ENCODE results near the gene PFKL.

Gene PFKL

GRCh38 chr21:44317871-44318270 is 18.0 kb downstream of the PFKL start:
- FAIRE-seq: no peak
- no peak for TF ChIP-seq PAX5 (IDR thresholded peaks at IDR 0.05; ENCODE audit: insufficient read depth, low read length, severe bottlenecking)
- 0 out of 2 replicates have a peak, but pooled peaks have one; percentile 4 for TF ChIP-seq POLR2AphosphoS5 (IDR thresholded peaks at IDR 0.05; ENCODE audit: low read depth, low read length)
- DNase-seq (ENCODE audit: insufficient read length, low spot score): no peak

GRCh38 chr21:44318489-44319285 is 18.8 kb downstream of the PFKL start:
- DNase-seq (ENCODE audit: insufficient read length, low spot score) (no peak), FAIRE-seq (no peak)
- TF ChIP-seq POLR2AphosphoS5 (IDR thresholded peaks at IDR 0.05; ENCODE audit: low read depth, low read length) (no peak), POLR2A (IDR thresholded peaks at IDR 0.05; ENCODE audit: low read depth, low read length) (no peak)

GRCh38 chr21:44319407-44320065 is 19.7 kb downstream of the PFKL start:
- FAIRE-seq (no peak), DNase-seq (ENCODE audit: insufficient read length, low spot score) (no peak)
- TF ChIP-seq PAX5 (IDR thresholded peaks at IDR 0.05; ENCODE audit: insufficient read depth, low read length, severe bottlenecking) (no peak), SPI1 (IDR thresholded peaks at IDR 0.05; ENCODE audit: low read depth, low read length) (no peak), POU2F2 (IDR thresholded peaks at IDR 0.05; ENCODE audit: low read depth, low read length) (no peak), POLR2AphosphoS5 (IDR thresholded peaks at IDR 0.05; ENCODE audit: low read depth, low read length) (no peak), POLR2A (IDR thresholded peaks at IDR 0.05; ENCODE audit: low read depth, low read length) (no peak), TAF1 (IDR thresholded peaks at IDR 0.05; ENCODE audit: low read depth, low read length) (no peak)

- DNase-seq (ENCODE audit: insufficient read length, low spot score) (no peak), FAIRE-seq (no peak)
- TF ChIP-seq POLR2A (IDR thresholded peaks at IDR 0.05; ENCODE audit: low read depth, low read length) (no peak), SPI1 (IDR thresholded peaks at IDR 0.05; ENCODE audit: low read depth, low read length) (no peak), PAX5 (IDR thresholded peaks at IDR 0.05; ENCODE audit: insufficient read depth, low read length, severe bottlenecking) (no peak), TAF1 (IDR thresholded peaks at IDR 0.05; ENCODE audit: low read depth, low read length) (no peak), POLR2AphosphoS5 (IDR thresholded peaks at IDR 0.05; ENCODE audit: low read depth, low read length) (no peak), POU2F2 (IDR thresholded peaks at IDR 0.05; ENCODE audit: low read depth, low read length) (no peak)
Observed at GRCh38 chr21:44320847-44321246, 21.0 kb downstream of the PFKL start.

GRCh38 chr21:44321846-44322450 is 22.1 kb downstream of the PFKL start:
- FAIRE-seq: no peak
- no peak for TF ChIP-seq POLR2AphosphoS5 (IDR thresholded peaks at IDR 0.05; ENCODE audit: low read depth, low read length)
- no peak for TF ChIP-seq SPI1 (IDR thresholded peaks at IDR 0.05; ENCODE audit: low read depth, low read length)
- TF ChIP-seq TAF1 (IDR thresholded peaks at IDR 0.05; ENCODE audit: low read depth, low read length): no peak
- TF ChIP-seq POU2F2 (IDR thresholded peaks at IDR 0.05; ENCODE audit: low read depth, low read length): no peak
- TF ChIP-seq POLR2A (IDR thresholded peaks at IDR 0.05; ENCODE audit: low read depth, low read length): no peak
- no peak for TF ChIP-seq PAX5 (IDR thresholded peaks at IDR 0.05; ENCODE audit: insufficient read depth, low read length, severe bottlenecking)

GRCh38 chr21:44322621-44323325 is 22.9 kb downstream of the PFKL start:
- no peak for DNase-seq (ENCODE audit: insufficient read length, low spot score)
- TF ChIP-seq PAX5 (IDR thresholded peaks at IDR 0.05; ENCODE audit: insufficient read depth, low read length, severe bottlenecking) (no peak), POLR2A (IDR thresholded peaks at IDR 0.05; ENCODE audit: low read depth, low read length) (no peak), SPI1 (IDR thresholded peaks at IDR 0.05; ENCODE audit: low read depth, low read length) (no peak), POLR2AphosphoS5 (IDR thresholded peaks at IDR 0.05; ENCODE audit: low read depth, low read length) (no peak), POU2F2 (IDR thresholded peaks at IDR 0.05; ENCODE audit: low read depth, low read length) (no peak), TAF1 (IDR thresholded peaks at IDR 0.05; ENCODE audit: low read depth, low read length) (no peak)
- FAIRE-seq: no peak

More at GRCh38 chr21:44321846-44322450, 22.1 kb downstream of the PFKL start:
- no peak for DNase-seq (ENCODE audit: insufficient read length, low spot score)

GRCh38 chr21:44323591-44323990 is 23.7 kb downstream of the PFKL start:
- FAIRE-seq: no peak
- no peak for DNase-seq (ENCODE audit: insufficient read length, low spot score)

GRCh38 chr21:44324106-44324853 is 24.4 kb downstream of the PFKL start:
- FAIRE-seq (no peak), DNase-seq (ENCODE audit: insufficient read length, low spot score) (no peak)
- TF ChIP-seq TAF1 (IDR thresholded peaks at IDR 0.05; ENCODE audit: low read depth, low read length) (no peak), POLR2A (IDR thresholded peaks at IDR 0.05; ENCODE audit: low read depth, low read length) (no peak), POU2F2 (IDR thresholded peaks at IDR 0.05; ENCODE audit: low read depth, low read length) (no peak), POLR2AphosphoS5 (IDR thresholded peaks at IDR 0.05; ENCODE audit: low read depth, low read length) (no peak)

More at GRCh38 chr21:44323591-44323990, 23.7 kb downstream of the PFKL start:
- TF ChIP-seq SPI1 (IDR thresholded peaks at IDR 0.05; ENCODE audit: low read depth, low read length) (no peak), POLR2A (IDR thresholded peaks at IDR 0.05; ENCODE audit: low read depth, low read length) (no peak), PAX5 (IDR thresholded peaks at IDR 0.05; ENCODE audit: insufficient read depth, low read length, severe bottlenecking) (no peak), POLR2AphosphoS5 (IDR thresholded peaks at IDR 0.05; ENCODE audit: low read depth, low read length) (no peak), POU2F2 (IDR thresholded peaks at IDR 0.05; ENCODE audit: low read depth, low read length) (no peak), TAF1 (IDR thresholded peaks at IDR 0.05; ENCODE audit: low read depth, low read length) (no peak)

GRCh38 chr21:44324854-44325107 is 24.9 kb downstream of the PFKL start:
- DNase-seq (ENCODE audit: insufficient read length, low spot score): no peak
- no peak for TF ChIP-seq PAX5 (IDR thresholded peaks at IDR 0.05; ENCODE audit: insufficient read depth, low read length, severe bottlenecking)
- TF ChIP-seq SPI1 (IDR thresholded peaks at IDR 0.05; ENCODE audit: low read depth, low read length): no peak
- no peak for TF ChIP-seq POU2F2 (IDR thresholded peaks at IDR 0.05; ENCODE audit: low read depth, low read length)
- no peak for TF ChIP-seq POLR2A (IDR thresholded peaks at IDR 0.05; ENCODE audit: low read depth, low read length)
- no peak for TF ChIP-seq POLR2AphosphoS5 (IDR thresholded peaks at IDR 0.05; ENCODE audit: low read depth, low read length)
- no peak for TF ChIP-seq TAF1 (IDR thresholded peaks at IDR 0.05; ENCODE audit: low read depth, low read length)
- FAIRE-seq: no peak

Measured in GM12891 (cell line).